ENCODE data around the gene AUNIP.

The AUNIP gene

GRCh38 chr1:25871704-25872494 lies 12.6 kb upstream of the AUNIP start:
- peaks cover 32% of the 10 kb centered on the region for H3K4me1 ChIP-seq (ENCODE audit: insufficient read depth, insufficient read length)
- TF ChIP-seq SUZ12 (IDR thresholded peaks at IDR 0.05; ENCODE audit: extremely low read depth, insufficient read depth, insufficient read length) (no peak), ZNF274 (IDR thresholded peaks at IDR 0.05; ENCODE audit: low read depth, low read length) (no peak), YY1 (IDR thresholded peaks at IDR 0.05; ENCODE audit: insufficient read depth, insufficient read length) (no peak)
- H3K9ac ChIP-seq (ENCODE audit: insufficient read length, low read depth): no peak overlapping the region
- H3K36me3 ChIP-seq (ENCODE audit: insufficient read depth, insufficient read length, low read length): peaks cover 14% of the 10 kb centered on the region
- peaks cover 4% of the 10 kb centered on the region for H3K27me3 ChIP-seq (ENCODE audit: insufficient read depth, insufficient read length)
- no peak overlapping the region for H3K4me3 ChIP-seq (ENCODE audit: insufficient read length, low read depth)
- no peaks in the 10 kb centered on the region for H3K9me3 ChIP-seq (ENCODE audit: insufficient read depth, low read length)
- no peak for DNase-seq (ENCODE audit: low read depth, low spot score)

- H3K9ac ChIP-seq (ENCODE audit: insufficient read length, low read depth): peak overlapping the region; percentile 26
These were observed 11.9 kb upstream of the AUNIP start for GRCh38 chr1:25871086-25871703.

DNA sequence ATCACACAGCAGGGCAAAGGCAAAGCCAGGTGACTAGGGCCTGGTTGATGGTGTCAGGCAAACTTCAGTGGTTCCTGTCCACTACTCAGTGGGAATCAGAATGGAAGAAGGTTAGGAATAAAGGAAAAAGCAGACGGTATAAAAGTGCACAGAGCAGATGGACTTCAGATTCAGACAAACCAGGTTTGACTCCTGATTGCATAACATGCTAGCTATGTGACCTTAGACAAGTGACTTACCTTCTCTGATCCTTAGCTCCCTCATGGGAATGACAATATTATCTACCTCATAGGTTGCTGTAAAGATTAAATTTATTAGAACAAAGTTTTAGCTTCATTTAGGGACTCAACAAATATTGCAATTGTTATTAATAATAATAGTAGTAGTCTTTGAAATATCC lies 11.4 kb upstream of the AUNIP start:
- Histone ChIP-seq H3K4me1 (ENCODE audit: insufficient read depth, insufficient read length) (peaks cover 32% of the 10 kb centered on the region), H3K9me3 (ENCODE audit: insufficient read depth, low read length) (no peaks in the 10 kb centered on the region), H3K9ac (ENCODE audit: insufficient read length, low read depth) (no peak overlapping the region), H3K36me3 (ENCODE audit: insufficient read depth, insufficient read length, low read length) (peaks cover 14% of the 10 kb centered on the region), H3K27me3 (ENCODE audit: insufficient read depth, insufficient read length) (no peaks in the 10 kb centered on the region), H3K4me3 (ENCODE audit: insufficient read length, low read depth) (no peak overlapping the region)
- DNase-seq (ENCODE audit: low read depth, low spot score): no peak
- TF ChIP-seq SUZ12 (IDR thresholded peaks at IDR 0.05; ENCODE audit: extremely low read depth, insufficient read depth, insufficient read length) (no peak), ZNF274 (IDR thresholded peaks at IDR 0.05; ENCODE audit: low read depth, low read length) (no peak), YY1 (IDR thresholded peaks at IDR 0.05; ENCODE audit: insufficient read depth, insufficient read length) (no peak)

More at GRCh38 chr1:25871086-25871703, 11.9 kb upstream of the AUNIP start:
- Histone ChIP-seq H3K4me3 (ENCODE audit: insufficient read length, low read depth) (no peak overlapping the region), H3K36me3 (ENCODE audit: insufficient read depth, insufficient read length, low read length) (peaks cover 14% of the 10 kb centered on the region), H3K9me3 (ENCODE audit: insufficient read depth, low read length) (no peaks in the 10 kb centered on the region), H3K27me3 (ENCODE audit: insufficient read depth, insufficient read length) (no peaks in the 10 kb centered on the region), H3K4me1 (ENCODE audit: insufficient read depth, insufficient read length) (peaks cover 32% of the 10 kb centered on the region)
- TF ChIP-seq ZNF274 (IDR thresholded peaks at IDR 0.05; ENCODE audit: low read depth, low read length) (no peak), SUZ12 (IDR thresholded peaks at IDR 0.05; ENCODE audit: extremely low read depth, insufficient read depth, insufficient read length) (no peak), YY1 (IDR thresholded peaks at IDR 0.05; ENCODE audit: insufficient read depth, insufficient read length) (no peak)
- DNase-seq (ENCODE audit: low read depth, low spot score): no peak

- TF ChIP-seq SUZ12 (IDR thresholded peaks at IDR 0.05; ENCODE audit: extremely low read depth, insufficient read depth, insufficient read length): no peak
- no peak for TF ChIP-seq YY1 (IDR thresholded peaks at IDR 0.05; ENCODE audit: insufficient read depth, insufficient read length)
- Histone ChIP-seq H3K4me3 (ENCODE audit: insufficient read length, low read depth) (no peak overlapping the region), H3K27me3 (ENCODE audit: insufficient read depth, insufficient read length) (no peaks in the 10 kb centered on the region), H3K9ac (ENCODE audit: insufficient read length, low read depth) (no peak overlapping the region), H3K36me3 (ENCODE audit: insufficient read depth, insufficient read length, low read length) (peaks cover 14% of the 10 kb centered on the region), H3K9me3 (ENCODE audit: insufficient read depth, low read length) (no peaks in the 10 kb centered on the region), H3K4me1 (ENCODE audit: insufficient read depth, insufficient read length) (peaks cover 32% of the 10 kb centered on the region)
- DNase-seq (ENCODE audit: low read depth, low spot score): no peak
These were observed 10.8 kb upstream of the AUNIP start for GRCh38 chr1:25869909-25870606.

DNA sequence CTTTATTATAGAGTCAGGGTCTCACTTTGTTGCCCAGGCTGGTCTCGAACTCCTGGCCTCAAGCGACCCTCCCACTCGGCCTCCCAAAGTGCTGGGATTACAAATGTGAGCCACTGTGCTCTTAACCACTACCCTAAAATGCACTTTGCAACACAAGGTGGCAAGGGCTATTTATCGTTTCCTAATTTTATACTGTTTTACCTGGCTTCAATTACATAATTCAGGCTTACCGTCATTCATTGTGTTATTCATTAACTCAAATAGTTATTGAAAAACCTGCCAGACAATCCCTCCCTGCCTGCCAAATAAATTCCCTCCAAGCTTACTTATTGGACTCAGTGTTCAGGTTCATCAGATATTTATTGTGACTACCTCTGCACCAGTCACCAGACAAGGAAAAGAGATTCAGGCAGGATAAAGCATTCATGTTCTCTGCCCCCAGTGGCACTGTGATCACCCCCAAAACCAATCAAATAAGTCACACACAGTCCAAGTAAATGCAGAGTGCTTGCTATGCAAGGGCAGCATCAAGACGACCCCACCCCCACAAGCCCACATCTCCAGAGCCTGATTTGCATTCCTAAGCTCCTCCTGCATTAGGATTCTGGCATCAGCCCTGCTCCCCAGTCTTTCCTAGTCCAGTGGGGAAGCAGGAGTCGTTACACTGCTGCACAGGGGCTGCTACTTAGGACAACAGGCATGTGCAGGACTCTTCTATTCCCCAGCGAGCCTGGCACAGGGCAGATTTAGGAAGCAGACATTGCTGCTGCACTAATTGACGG lies 8.1 kb upstream of the AUNIP start:
- no peaks in the 10 kb centered on the region for H3K9me3 ChIP-seq (ENCODE audit: insufficient read depth, low read length)
- H3K36me3 ChIP-seq (ENCODE audit: insufficient read depth, insufficient read length, low read length): peaks cover 31% of the 10 kb centered on the region
- TF ChIP-seq SUZ12 (IDR thresholded peaks at IDR 0.05; ENCODE audit: extremely low read depth, insufficient read depth, insufficient read length) (no peak), YY1 (IDR thresholded peaks at IDR 0.05; ENCODE audit: insufficient read depth, insufficient read length) (no peak), ZNF274 (IDR thresholded peaks at IDR 0.05; ENCODE audit: low read depth, low read length) (no peak)
- no peak overlapping the region for H3K4me3 ChIP-seq (ENCODE audit: insufficient read length, low read depth)
- DNase-seq (ENCODE audit: low read depth, low spot score): peak; percentile 85
- H3K9ac ChIP-seq (ENCODE audit: insufficient read length, low read depth): no peak overlapping the region
- peaks cover 32% of the 10 kb centered on the region for H3K4me1 ChIP-seq (ENCODE audit: insufficient read depth, insufficient read length)
- no peaks in the 10 kb centered on the region for H3K27me3 ChIP-seq (ENCODE audit: insufficient read depth, insufficient read length)

DNA sequence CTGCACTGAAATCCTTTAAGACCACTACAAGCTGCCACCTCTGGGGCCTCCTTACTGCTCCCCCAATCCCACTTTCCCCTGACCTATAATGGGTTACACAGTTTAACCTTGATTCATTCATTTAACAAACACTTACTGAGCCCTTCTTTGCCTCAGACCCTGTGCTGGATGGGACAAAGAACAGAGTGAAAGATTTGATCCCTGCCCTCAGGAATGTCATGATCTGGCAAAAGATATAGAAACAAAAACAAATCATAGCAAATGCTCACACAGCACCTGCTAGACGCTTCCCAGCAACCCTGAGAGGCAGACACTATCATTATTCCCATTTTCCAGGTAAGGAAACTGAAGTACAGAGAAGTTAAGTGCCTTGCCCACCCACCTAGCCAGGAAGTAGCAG lies 7.0 kb upstream of the AUNIP start:
- H3K4me1 ChIP-seq (ENCODE audit: insufficient read depth, insufficient read length): peaks cover 32% of the 10 kb centered on the region

More for the DNA sequence above, 7.0 kb upstream of the AUNIP start:
- Histone ChIP-seq H3K9ac (ENCODE audit: insufficient read length, low read depth) (no peak overlapping the region), H3K4me3 (ENCODE audit: insufficient read length, low read depth) (no peak overlapping the region), H3K9me3 (ENCODE audit: insufficient read depth, low read length) (no peaks in the 10 kb centered on the region), H3K27me3 (ENCODE audit: insufficient read depth, insufficient read length) (no peaks in the 10 kb centered on the region), H3K36me3 (ENCODE audit: insufficient read depth, insufficient read length, low read length) (peaks cover 36% of the 10 kb centered on the region)
- TF ChIP-seq ZNF274 (IDR thresholded peaks at IDR 0.05; ENCODE audit: low read depth, low read length) (no peak), YY1 (IDR thresholded peaks at IDR 0.05; ENCODE audit: insufficient read depth, insufficient read length) (no peak), SUZ12 (IDR thresholded peaks at IDR 0.05; ENCODE audit: extremely low read depth, insufficient read depth, insufficient read length) (no peak)
- DNase-seq (ENCODE audit: low read depth, low spot score): no peak
